ENCODE measurements around the gene DYNLT1.

DNA sequence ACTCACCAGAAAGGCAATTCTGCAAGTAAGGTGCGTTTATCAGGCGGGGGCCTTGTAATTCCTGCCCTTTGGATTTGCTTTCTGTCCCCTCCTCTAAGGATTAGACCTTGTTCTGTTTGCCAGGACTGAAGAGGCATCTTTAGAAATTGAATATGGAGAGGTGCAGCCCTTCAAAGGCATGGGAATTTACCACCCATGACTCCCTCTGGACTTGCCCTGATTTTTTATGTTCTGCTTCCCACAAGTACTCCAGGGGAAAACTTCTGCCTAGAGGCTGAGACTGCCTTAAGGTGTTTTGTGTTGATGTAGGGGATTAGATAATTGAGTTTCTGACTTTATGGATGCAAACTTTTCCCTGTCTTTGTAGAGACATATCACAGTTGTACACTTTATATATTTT, 35.5 kb upstream of the DYNLT1 start:
- no peak for TF ChIP-seq POLR2AphosphoS5 (IDR thresholded peaks at IDR 0.05)
- TF ChIP-seq, protein P1, sequence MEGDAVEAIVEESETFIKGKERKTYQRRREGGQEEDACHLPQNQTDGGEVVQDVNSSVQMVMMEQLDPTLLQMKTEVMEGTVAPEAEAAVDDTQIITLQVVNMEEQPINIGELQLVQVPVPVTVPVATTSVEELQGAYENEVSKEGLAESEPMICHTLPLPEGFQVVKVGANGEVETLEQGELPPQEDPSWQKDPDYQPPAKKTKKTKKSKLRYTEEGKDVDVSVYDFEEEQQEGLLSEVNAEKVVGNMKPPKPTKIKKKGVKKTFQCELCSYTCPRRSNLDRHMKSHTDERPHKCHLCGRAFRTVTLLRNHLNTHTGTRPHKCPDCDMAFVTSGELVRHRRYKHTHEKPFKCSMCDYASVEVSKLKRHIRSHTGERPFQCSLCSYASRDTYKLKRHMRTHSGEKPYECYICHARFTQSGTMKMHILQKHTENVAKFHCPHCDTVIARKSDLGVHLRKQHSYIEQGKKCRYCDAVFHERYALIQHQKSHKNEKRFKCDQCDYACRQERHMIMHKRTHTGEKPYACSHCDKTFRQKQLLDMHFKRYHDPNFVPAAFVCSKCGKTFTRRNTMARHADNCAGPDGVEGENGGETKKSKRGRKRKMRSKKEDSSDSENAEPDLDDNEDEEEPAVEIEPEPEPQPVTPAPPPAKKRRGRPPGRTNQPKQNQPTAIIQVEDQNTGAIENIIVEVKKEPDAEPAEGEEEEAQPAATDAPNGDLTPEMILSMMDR (IDR thresholded peaks at IDR 0.05; ENCODE audit: poor library complexity, severe bottlenecking) = no peak
- no peak for TF ChIP-seq EP300 (conservative IDR thresholded peaks at IDR 0.05; ENCODE audit: poor library complexity, severe bottlenecking)

Data from neural cell (in vitro differentiated cells).